LNCaP clone FGC (cell line): Measurements from ENCODE around the gene MACC1.

Experiments
- DNase-seq: peaks from one replicate; pipeline ENCODE4 v3.0.0-alpha.2; 2011; ENCODE audit warnings: low read depth
- H3K4me3 ChIP-seq: 2 replicates; pipeline ENCODE4 v1.5.1; 2011; ENCODE audit warnings: mild to moderate bottlenecking, low read depth, low read length, control low read depth
- CTCF ChIP-seq: IDR thresholded peaks from 2 replicates; pipeline ENCODE4 v1.5.1; 2012; ENCODE audit warnings: mild to moderate bottlenecking; ENCODE audit not compliant: control insufficient read depth, insufficient read depth; ENCODE audit errors: extremely low read depth

MACC1 gene

GRCh38 chr7:20085086-20085485, 132.1 kb downstream of the MACC1 start:
- no peak for DNase-seq
- no peak overlapping the region for H3K4me3 ChIP-seq
- no peak for TF ChIP-seq CTCF
